Measurements from ENCODE around the gene APRT.

APRT gene

DNA sequence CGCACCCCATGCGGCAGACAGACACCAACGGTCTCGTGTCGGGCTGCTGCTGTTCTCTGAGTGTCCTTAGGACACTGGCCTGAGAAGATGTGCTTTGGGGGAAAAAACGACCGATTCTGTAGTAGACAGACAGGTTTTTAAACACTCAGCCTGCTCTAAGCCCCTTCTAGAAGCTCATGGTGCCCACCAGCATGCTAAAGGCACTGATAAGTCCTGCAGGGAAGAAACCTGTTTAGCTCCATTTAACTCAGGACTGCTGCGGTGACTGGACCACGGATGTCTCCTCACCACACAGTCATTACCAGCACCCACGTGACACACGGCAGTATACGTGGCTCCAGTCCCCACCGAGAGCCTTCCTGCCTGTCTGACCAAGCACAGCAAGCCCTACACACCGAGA lies 19.1 kb upstream of the APRT start:
- H3K27ac ChIP-seq, result no peak overlapping the region
- no peak for DNase-seq
- TF ChIP-seq CTCF (IDR thresholded peaks at IDR 0.05; ENCODE audit: low read depth, low read length), result no peak

DNA sequence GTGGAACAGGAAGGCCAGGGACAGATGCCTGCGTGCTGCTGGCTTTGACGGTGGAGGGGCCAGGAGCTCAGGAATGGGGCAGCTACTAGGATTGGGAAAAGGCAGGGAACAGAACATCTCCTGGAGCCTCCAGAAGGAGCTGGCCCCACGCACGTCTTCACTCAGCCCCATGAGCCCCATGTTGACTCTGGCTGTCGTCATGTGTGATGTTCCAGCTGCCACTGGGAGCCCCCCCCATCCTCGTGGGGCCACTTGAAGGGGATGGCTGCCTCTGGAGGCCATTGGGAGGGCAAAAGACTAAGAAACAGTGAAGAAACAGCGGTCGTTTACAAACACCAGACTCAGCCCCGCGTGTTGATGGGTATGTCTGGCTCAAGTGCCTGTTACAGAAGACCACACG lies 18.5 kb upstream of the APRT start:
- no peak for TF ChIP-seq CTCF (IDR thresholded peaks at IDR 0.05; ENCODE audit: low read depth, low read length)
- Histone ChIP-seq H3K36me3 (no peaks in the 10 kb centered on the region), H3K27ac (no peak overlapping the region)

More for the DNA sequence above, 19.1 kb upstream of the APRT start:
- Histone ChIP-seq H3K36me3 (no peaks in the 10 kb centered on the region), H3K4me3 (ENCODE audit: low read depth, low read length) (no peak overlapping the region), H3K27me3 (ENCODE audit: insufficient read depth, low read depth, severe bottlenecking) (no peaks in the 10 kb centered on the region), H3K9me3 (ENCODE audit: severe bottlenecking) (no peaks in the 10 kb centered on the region)

GRCh38 chr16:88828711-88829110 lies 17.0 kb upstream of the APRT start:
- Histone ChIP-seq H3K27me3 (ENCODE audit: insufficient read depth, low read depth, severe bottlenecking) (no peaks in the 10 kb centered on the region), H3K9me3 (ENCODE audit: severe bottlenecking) (no peaks in the 10 kb centered on the region), H3K36me3 (no peaks in the 10 kb centered on the region), H3K4me3 (ENCODE audit: low read depth, low read length) (no peak overlapping the region), H3K27ac (no peak overlapping the region)
- TF ChIP-seq CTCF (IDR thresholded peaks at IDR 0.05; ENCODE audit: low read depth, low read length), result no peak
- DNase-seq, result no peak

More for the DNA sequence above, 18.5 kb upstream of the APRT start:
- Histone ChIP-seq H3K27me3 (ENCODE audit: insufficient read depth, low read depth, severe bottlenecking) (no peaks in the 10 kb centered on the region), H3K9me3 (ENCODE audit: severe bottlenecking) (no peaks in the 10 kb centered on the region), H3K4me3 (ENCODE audit: low read depth, low read length) (no peak overlapping the region)
- no peak for DNase-seq

DNA sequence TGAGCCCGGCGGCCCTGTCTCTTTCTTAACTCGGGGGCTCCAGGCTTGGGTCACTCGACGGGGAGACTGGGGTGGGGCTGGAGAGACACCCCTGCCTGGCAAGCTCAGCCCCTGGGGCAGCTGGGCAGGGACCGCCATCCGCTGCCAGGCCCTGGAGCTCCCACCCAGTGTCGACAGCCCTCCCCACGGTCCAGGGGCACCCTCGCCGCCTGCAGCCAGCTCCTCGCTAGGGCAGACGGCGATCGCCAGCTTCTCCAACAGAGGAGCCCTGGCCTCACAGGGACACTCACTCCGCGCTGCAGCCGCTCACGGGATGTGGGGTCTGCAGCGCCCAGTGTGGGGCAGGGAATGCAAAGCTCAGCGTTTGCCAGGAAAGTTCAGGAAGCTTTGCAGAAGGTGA lies 16.0 kb upstream of the APRT start:
- H3K9me3 ChIP-seq (ENCODE audit: severe bottlenecking), result no peaks in the 10 kb centered on the region
- no peak overlapping the region for H3K27ac ChIP-seq
- TF ChIP-seq CTCF (IDR thresholded peaks at IDR 0.05; ENCODE audit: low read depth, low read length), result no peak
- DNase-seq, result no peak
- no peak overlapping the region for H3K4me3 ChIP-seq (ENCODE audit: low read depth, low read length)
- H3K36me3 ChIP-seq, result no peaks in the 10 kb centered on the region
- no peaks in the 10 kb centered on the region for H3K27me3 ChIP-seq (ENCODE audit: insufficient read depth, low read depth, severe bottlenecking)

- Histone ChIP-seq H3K9me3 (ENCODE audit: severe bottlenecking) (no peaks in the 10 kb centered on the region), H3K36me3 (no peaks in the 10 kb centered on the region), H3K4me3 (ENCODE audit: low read depth, low read length) (no peak overlapping the region), H3K27me3 (ENCODE audit: insufficient read depth, low read depth, severe bottlenecking) (no peaks in the 10 kb centered on the region), H3K27ac (no peak overlapping the region)
- no peak for DNase-seq
- no peak for TF ChIP-seq CTCF (IDR thresholded peaks at IDR 0.05; ENCODE audit: low read depth, low read length)
Observed at GRCh38 chr16:88826070-88826840, 14.5 kb upstream of the APRT start.

DNA sequence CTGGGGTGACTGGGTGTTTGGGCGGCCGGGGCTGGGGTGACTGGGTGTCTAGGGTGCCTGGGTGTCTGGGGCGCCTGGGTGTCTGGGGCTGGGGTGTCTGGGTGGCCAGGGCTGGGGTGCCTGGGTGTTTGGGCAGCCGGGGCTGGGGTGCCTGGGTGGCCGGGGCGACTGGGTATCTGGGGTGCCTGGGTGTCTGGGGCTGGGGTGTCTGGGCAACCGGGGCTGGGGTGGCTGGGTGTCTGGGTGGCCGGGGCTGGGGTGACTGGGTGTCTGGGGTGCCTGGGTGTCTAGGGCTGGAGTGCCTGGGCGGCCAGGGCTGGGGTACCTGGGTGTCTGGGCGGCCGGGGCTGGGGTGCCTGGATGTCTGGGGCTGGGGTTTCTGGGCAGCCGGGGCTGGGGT lies 13.4 kb upstream of the APRT start:
- TF ChIP-seq CTCF (IDR thresholded peaks at IDR 0.05; ENCODE audit: low read depth, low read length), result no peak
- Histone ChIP-seq H3K9me3 (ENCODE audit: severe bottlenecking) (no peaks in the 10 kb centered on the region), H3K27me3 (ENCODE audit: insufficient read depth, low read depth, severe bottlenecking) (no peaks in the 10 kb centered on the region), H3K27ac (no peak overlapping the region), H3K36me3 (no peaks in the 10 kb centered on the region), H3K4me3 (ENCODE audit: low read depth, low read length) (no peak overlapping the region)
- no peak for DNase-seq
